Brain pericyte (primary cell): ENCODE results near the gene RAPGEF1.

Experiments
- DNase-seq: peaks from one replicate; pipeline ENCODE4 v3.0.0-alpha.2; 2012; ENCODE audit warnings: low read depth, low spot score

RAPGEF1 gene

GRCh38 chr9:131625790-131626670 is 113.8 kb downstream of the RAPGEF1 start:
- DNase-seq, result no peak

- DNase-seq, result no peak
Measured at GRCh38 chr9:131625508-131625787, 114.4 kb downstream of the RAPGEF1 start.

- DNase-seq, result no peak
Measured at GRCh38 chr9:131624636-131625507, 115.0 kb downstream of the RAPGEF1 start.

GRCh38 chr9:131623655-131624330 is 116.1 kb downstream of the RAPGEF1 start:
- DNase-seq, result no peak

- DNase-seq, result no peak
Measured at GRCh38 chr9:131622523-131622922, 117.4 kb downstream of the RAPGEF1 start.

GRCh38 chr9:131621551-131622358 is 118.1 kb downstream of the RAPGEF1 start:
- no peak for DNase-seq

GRCh38 chr9:131620764-131621520 is 118.9 kb downstream of the RAPGEF1 start:
- DNase-seq, result no peak

- DNase-seq, result no peak
Measured at GRCh38 chr9:131619680-131620079, 120.2 kb downstream of the RAPGEF1 start.

GRCh38 chr9:131618785-131619184 is 121.1 kb downstream of the RAPGEF1 start:
- DNase-seq, result no peak

- DNase-seq, result no peak
Measured at GRCh38 chr9:131618071-131618479, 121.8 kb downstream of the RAPGEF1 start.

- no peak for DNase-seq
Measured at GRCh38 chr9:131617611-131618010, 122.3 kb downstream of the RAPGEF1 start.

GRCh38 chr9:131616983-131617604 is 122.8 kb downstream of the RAPGEF1 start:
- DNase-seq, result no peak

- no peak for DNase-seq
Measured at GRCh38 chr9:131614340-131614915, 125.4 kb downstream of the RAPGEF1 start.

- DNase-seq, result no peak
Measured at GRCh38 chr9:131613921-131614320, 126.0 kb downstream of the RAPGEF1 start.

- DNase-seq, result no peak
Measured at GRCh38 chr9:131612851-131613250, 127.0 kb downstream of the RAPGEF1 start.

GRCh38 chr9:131611586-131612315 is 128.1 kb downstream of the RAPGEF1 start:
- DNase-seq, result no peak

- DNase-seq, result no peak
Measured at GRCh38 chr9:131610231-131610761, 129.6 kb downstream of the RAPGEF1 start.

GRCh38 chr9:131609099-131609830 is 130.6 kb downstream of the RAPGEF1 start:
- DNase-seq, result no peak
